ENCODE data around the gene DDX1.

GRCh38 chr2:15663802-15664201, 72.1 kb downstream of the DDX1 start:
- TF ChIP-seq, protein P1, sequence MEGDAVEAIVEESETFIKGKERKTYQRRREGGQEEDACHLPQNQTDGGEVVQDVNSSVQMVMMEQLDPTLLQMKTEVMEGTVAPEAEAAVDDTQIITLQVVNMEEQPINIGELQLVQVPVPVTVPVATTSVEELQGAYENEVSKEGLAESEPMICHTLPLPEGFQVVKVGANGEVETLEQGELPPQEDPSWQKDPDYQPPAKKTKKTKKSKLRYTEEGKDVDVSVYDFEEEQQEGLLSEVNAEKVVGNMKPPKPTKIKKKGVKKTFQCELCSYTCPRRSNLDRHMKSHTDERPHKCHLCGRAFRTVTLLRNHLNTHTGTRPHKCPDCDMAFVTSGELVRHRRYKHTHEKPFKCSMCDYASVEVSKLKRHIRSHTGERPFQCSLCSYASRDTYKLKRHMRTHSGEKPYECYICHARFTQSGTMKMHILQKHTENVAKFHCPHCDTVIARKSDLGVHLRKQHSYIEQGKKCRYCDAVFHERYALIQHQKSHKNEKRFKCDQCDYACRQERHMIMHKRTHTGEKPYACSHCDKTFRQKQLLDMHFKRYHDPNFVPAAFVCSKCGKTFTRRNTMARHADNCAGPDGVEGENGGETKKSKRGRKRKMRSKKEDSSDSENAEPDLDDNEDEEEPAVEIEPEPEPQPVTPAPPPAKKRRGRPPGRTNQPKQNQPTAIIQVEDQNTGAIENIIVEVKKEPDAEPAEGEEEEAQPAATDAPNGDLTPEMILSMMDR (conservative IDR thresholded peaks at IDR 0.05; ENCODE audit: low read length), result no peak
- no peak for TF ChIP-seq EZH2phosphoT487 (IDR thresholded peaks at IDR 0.05; ENCODE audit: borderline replicate concordance, low read depth, low read length)
